A673 (cell line): ENCODE results near the gene SCGB1C2.

Experiments
- CTCF ChIP-seq: fragments of 300-800, 200-600 bp; sonication (generic); conservative IDR thresholded peaks from 2 replicates; pipeline ENCODE4 v1.5.1; 2017; ENCODE audit warnings: low read depth, mild to moderate bottlenecking, antibody characterized with exemption, low read length, moderate library complexity, mixed read lengths
- EZH2 ChIP-seq: fragments of 200-600 bp; sonication (generic); IDR thresholded peaks from 2 replicates; pipeline ENCODE4 v1.6.1; 2017; ENCODE audit warnings: borderline replicate concordance, low read depth, mild to moderate bottlenecking, mixed read lengths, antibody characterized with exemption, low read length; ENCODE audit not compliant: poor library complexity, severe bottlenecking

GRCh38 chr17:156094-156621, 18.8 kb downstream of the SCGB1C2 start:
- TF ChIP-seq CTCF (no peak), EZH2 (no peak)
